HepG2 (cell line): ENCODE data around the gene TASOR2. TPM values are rescaled to one million over a fixed set of nuclear protein-coding genes. Genes with fewer than 3 reads are reported as not detected.

Experiments
- CENPX ChIP-seq: sonication (generic); formaldehyde crosslinking; IDR thresholded peaks from 2 replicates; pipeline ENCODE4 v1.9.0; 2021; ENCODE audit warnings: mild to moderate bottlenecking, missing genetic modification reagents, moderate library complexity
- FOXJ3 ChIP-seq: sonication (generic); formaldehyde crosslinking; IDR thresholded peaks from 2 replicates; pipeline ENCODE4 v1.4.0; 2020; ENCODE audit warnings: missing genetic modification reagents, mild to moderate bottlenecking, borderline replicate concordance
- GABPB1 ChIP-seq: IDR thresholded peaks from 2 replicates; pipeline ENCODE4 v1.6.1; 2016; ENCODE audit warnings: mild to moderate bottlenecking, missing genetic modification reagents, moderate library complexity, missing compliant biosample characterization
- HNRNPL ChIP-seq: fragments of 200-400 bp; formaldehyde crosslinking; IDR thresholded peaks from 2 replicates; pipeline ENCODE4 v1.6.1; 2017; ENCODE audit warnings: mild to moderate bottlenecking, low read depth, low read length
- HOXA5 ChIP-seq: sonication (generic); formaldehyde crosslinking; IDR thresholded peaks from 2 replicates; pipeline ENCODE4 v1.4.0; 2020; ENCODE audit warnings: missing genetic modification reagents
- IRF2 ChIP-seq: IDR thresholded peaks from 2 replicates; pipeline ENCODE4 v1.6.1; 2018; ENCODE audit warnings: missing genetic modification reagents, missing compliant biosample characterization
- MEIS2 ChIP-seq: sonication (generic); formaldehyde crosslinking; IDR thresholded peaks from 2 replicates; pipeline ENCODE4 v1.9.0; 2021; ENCODE audit warnings: mild to moderate bottlenecking, missing genetic modification reagents
- MIXL1 ChIP-seq: IDR thresholded peaks from 2 replicates; pipeline ENCODE4 v1.6.1; 2016
- NFYB ChIP-seq: sonication (generic); formaldehyde crosslinking; IDR thresholded peaks from 2 replicates; pipeline ENCODE4 v1.4.0; 2020; ENCODE audit warnings: missing genetic modification reagents
- NONO ChIP-seq, 2 experiments: fragments of 450-650 bp in 1 of 2; sonication (generic) in 1 of 2; formaldehyde crosslinking in 1 of 2; IDR thresholded peaks in 1 of 2; conservative IDR thresholded peaks in 1 of 2; 2 replicates each; pipeline versions ENCODE4 v1.6.1 to v1.8.0; 2017 to 2022; ENCODE audit warnings: mild to moderate bottlenecking in 1 of 2, missing genetic modification reagents in 1 of 2, moderate library complexity in 1 of 2
- PTBP1 ChIP-seq: fragments of 200-400 bp; formaldehyde crosslinking; IDR thresholded peaks from 2 replicates; pipeline ENCODE4 v1.6.1; 2018; ENCODE audit warnings: low read length, low read depth; ENCODE audit not compliant: poor library complexity, severe bottlenecking
- SNAI1 ChIP-seq: sonication (generic); formaldehyde crosslinking; IDR thresholded peaks from 2 replicates; pipeline ENCODE4 v1.5.0; 2020; ENCODE audit warnings: mild to moderate bottlenecking, missing genetic modification reagents, borderline replicate concordance
- SRSF1 ChIP-seq: fragments of 200-400 bp; formaldehyde crosslinking; optimal IDR thresholded peaks from 2 replicates; pipeline ENCODE3; 2017; ENCODE audit warnings: mild to moderate bottlenecking, low read depth, low read length, moderate library complexity
- TOPORS ChIP-seq: sonication (generic); formaldehyde crosslinking; IDR thresholded peaks from 2 replicates; pipeline ENCODE4 v1.8.0; 2023; ENCODE audit warnings: mild to moderate bottlenecking, missing genetic modification reagents
- XRCC5 ChIP-seq: fragments of 200-400 bp; formaldehyde crosslinking; optimal IDR thresholded peaks from 2 replicates; pipeline ENCODE3; 2017; ENCODE audit warnings: mild to moderate bottlenecking, low read length
- ZNF136 ChIP-seq: sonication (generic); formaldehyde crosslinking; IDR thresholded peaks from 2 replicates; pipeline ENCODE4 v1.8.1; 2022; ENCODE audit warnings: low read depth, mild to moderate bottlenecking, moderate library complexity, missing genetic modification reagents
- ZNF263 ChIP-seq: sonication (generic); formaldehyde crosslinking; IDR thresholded peaks from 2 replicates; pipeline ENCODE4 v1.4.0; 2020; ENCODE audit warnings: missing genetic modification reagents
- ZNF264 ChIP-seq: sonication (generic); formaldehyde crosslinking; IDR thresholded peaks from 2 replicates; pipeline ENCODE4 v1.4.0; 2020; ENCODE audit warnings: missing genetic modification reagents
- ZNF678 ChIP-seq: sonication (generic); formaldehyde crosslinking; IDR thresholded peaks from 2 replicates; pipeline ENCODE4 v1.4.0; 2020; ENCODE audit warnings: mild to moderate bottlenecking, missing genetic modification reagents
- ZNF7 ChIP-seq: IDR thresholded peaks from 2 replicates; pipeline ENCODE4 v1.6.1; 2016; ENCODE audit warnings: missing biosample characterization, missing genetic modification reagents
- ZNF879 ChIP-seq: sonication (generic); formaldehyde crosslinking; IDR thresholded peaks from 2 replicates; pipeline ENCODE4 v1.8.1; 2023; ENCODE audit warnings: missing genetic modification reagents
- polyA plus RNA-seq, 8 experiments: library from polyadenylated mRNA; depleted of rRNA in 3 of 8; stranded (reverse) in 7 of 8; unstranded in 1 of 8; fragments of >200 nt; fragmentation: Illumina TruSeq in 4 of 8; extraction: Trizol in 4 of 8; gene quantifications; 2 replicates each; pipeline versions ENCODE4 v1.2.1 to v1.2.3, GENCODE V29; 2011 to 2016; ENCODE audit warnings: low read depth in 4 of 8, missing spikeins in 1 of 8, mixed read lengths in 1 of 8; ENCODE audit not compliant: insufficient read depth in 1 of 8
- total RNA-seq, 5 experiments: library from RNA; depleted of rRNA; stranded (reverse); fragments of >200 nt; fragmentation: Illumina TruSeq; extraction: Trizol; gene quantifications; 2 replicates each; pipeline ENCODE4 v1.2.3, GENCODE V29; 2016; ENCODE audit warnings: low read depth in 1 of 5
- TF ChIP-seq, protein P1 (sequence below): sonication (generic); formaldehyde crosslinking; IDR thresholded peaks from 2 replicates; pipeline ENCODE4 v1.4.0; 2020; ENCODE audit warnings: missing genetic modification reagents
- TF ChIP-seq, protein P2 (sequence below): IDR thresholded peaks from 2 replicates; pipeline ENCODE4 v1.6.1; 2016
- TF ChIP-seq, protein P3 (sequence below): sonication (generic); formaldehyde crosslinking; IDR thresholded peaks from 2 replicates; pipeline ENCODE4 v1.5.0; 2020; ENCODE audit warnings: missing genetic modification reagents
- TF ChIP-seq, protein P4 (sequence below): sonication (generic); formaldehyde crosslinking; IDR thresholded peaks from 2 replicates; pipeline ENCODE4 v1.4.0; 2020; ENCODE audit warnings: missing genetic modification reagents

TASOR2 gene
- total and polyA plus RNA-seq, 2 of the 13 experiments (the other 11 are each of a cell fraction or from before 2014, with no cell fraction given): 24.2 to 55.3 TPM

DNA sequence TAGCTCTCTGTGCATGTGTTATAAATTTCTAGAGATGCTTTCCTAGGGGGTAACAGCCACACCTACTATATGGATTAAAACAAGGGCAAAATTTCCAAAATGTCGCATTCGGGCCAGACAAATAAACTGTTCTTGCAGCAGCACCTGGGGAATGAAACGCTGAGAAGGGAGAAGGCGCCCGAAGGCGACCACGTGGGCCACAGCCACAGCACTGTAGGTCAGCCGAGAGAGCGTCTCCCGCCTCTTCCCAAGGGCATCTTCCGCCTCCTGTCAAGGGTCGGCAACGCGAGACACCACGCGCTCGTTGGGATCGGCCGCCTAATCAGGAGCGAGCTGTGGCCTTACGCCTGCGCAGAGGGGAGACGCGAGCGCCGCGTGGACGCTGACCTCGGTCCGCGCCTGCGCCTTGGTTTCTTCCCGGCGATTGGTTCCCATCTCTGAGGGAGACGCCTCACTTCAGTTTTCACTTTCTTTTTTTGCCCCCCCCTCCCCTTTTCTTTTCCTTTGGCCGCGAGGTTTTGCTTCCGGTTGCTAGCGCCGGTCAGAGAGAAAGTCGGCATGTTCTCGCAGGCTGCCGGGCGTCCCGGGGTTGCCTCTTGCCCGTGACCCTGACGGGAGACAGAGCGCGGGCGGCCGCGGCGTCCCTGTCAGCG, at the start of gene TASOR2 (continued):
- TF ChIP-seq IRF2 (CRISPR knock-in tag) (peak; percentile 100), MIXL1 (CRISPR knock-in tag) (peak; percentile 93), PTBP1 (no peak), NONO (IDR thresholded peaks at IDR 0.05) (no peak), NONO (CRISPR knock-in tag; conservative IDR thresholded peaks at IDR 0.05) (0 out of 2 replicates have a peak, but pooled peaks have one; percentile 70), CENPX (CRISPR knock-in tag) (no peak), NFYB (CRISPR knock-in tag) (peak; percentile 80), SNAI1 (no peak), ZNF263 (CRISPR knock-in tag) (peak; percentile 68; the same call in 1 of the 2 replicates), ZNF879 (CRISPR knock-in tag) (peak; percentile 98), TOPORS (CRISPR knock-in tag) (peak; percentile 95), HOXA5 (CRISPR knock-in tag) (no peak), XRCC5 (no peak), ZNF136 (CRISPR knock-in tag) (peak; percentile 95), GABPB1 (CRISPR knock-in tag) (peak; percentile 96), SRSF1 (no peak), ZNF264 (CRISPR knock-in tag) (peak; percentile 88; the same call in 1 of the 2 replicates), HNRNPL (no peak), ZNF7 (CRISPR knock-in tag) (no peak), ZNF678 (CRISPR knock-in tag) (no peak), MEIS2 (CRISPR knock-in tag) (peak; percentile 96), FOXJ3 (CRISPR knock-in tag) (peak; percentile 64; the same call in 1 of the 2 replicates)
- TF ChIP-seq, protein P1, sequence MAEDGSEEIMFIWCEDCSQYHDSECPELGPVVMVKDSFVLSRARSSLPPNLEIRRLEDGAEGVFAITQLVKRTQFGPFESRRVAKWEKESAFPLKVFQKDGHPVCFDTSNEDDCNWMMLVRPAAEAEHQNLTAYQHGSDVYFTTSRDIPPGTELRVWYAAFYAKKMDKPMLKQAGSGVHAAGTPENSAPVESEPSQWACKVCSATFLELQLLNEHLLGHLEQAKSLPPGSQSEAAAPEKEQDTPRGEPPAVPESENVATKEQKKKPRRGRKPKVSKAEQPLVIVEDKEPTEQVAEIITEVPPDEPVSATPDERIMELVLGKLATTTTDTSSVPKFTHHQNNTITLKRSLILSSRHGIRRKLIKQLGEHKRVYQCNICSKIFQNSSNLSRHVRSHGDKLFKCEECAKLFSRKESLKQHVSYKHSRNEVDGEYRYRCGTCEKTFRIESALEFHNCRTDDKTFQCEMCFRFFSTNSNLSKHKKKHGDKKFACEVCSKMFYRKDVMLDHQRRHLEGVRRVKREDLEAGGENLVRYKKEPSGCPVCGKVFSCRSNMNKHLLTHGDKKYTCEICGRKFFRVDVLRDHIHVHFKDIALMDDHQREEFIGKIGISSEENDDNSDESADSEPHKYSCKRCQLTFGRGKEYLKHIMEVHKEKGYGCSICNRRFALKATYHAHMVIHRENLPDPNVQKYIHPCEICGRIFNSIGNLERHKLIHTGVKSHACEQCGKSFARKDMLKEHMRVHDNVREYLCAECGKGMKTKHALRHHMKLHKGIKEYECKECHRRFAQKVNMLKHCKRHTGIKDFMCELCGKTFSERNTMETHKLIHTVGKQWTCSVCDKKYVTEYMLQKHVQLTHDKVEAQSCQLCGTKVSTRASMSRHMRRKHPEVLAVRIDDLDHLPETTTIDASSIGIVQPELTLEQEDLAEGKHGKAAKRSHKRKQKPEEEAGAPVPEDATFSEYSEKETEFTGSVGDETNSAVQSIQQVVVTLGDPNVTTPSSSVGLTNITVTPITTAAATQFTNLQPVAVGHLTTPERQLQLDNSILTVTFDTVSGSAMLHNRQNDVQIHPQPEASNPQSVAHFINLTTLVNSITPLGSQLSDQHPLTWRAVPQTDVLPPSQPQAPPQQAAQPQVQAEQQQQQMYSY (CRISPR knock-in tag): no peak
- TF ChIP-seq, protein P2, sequence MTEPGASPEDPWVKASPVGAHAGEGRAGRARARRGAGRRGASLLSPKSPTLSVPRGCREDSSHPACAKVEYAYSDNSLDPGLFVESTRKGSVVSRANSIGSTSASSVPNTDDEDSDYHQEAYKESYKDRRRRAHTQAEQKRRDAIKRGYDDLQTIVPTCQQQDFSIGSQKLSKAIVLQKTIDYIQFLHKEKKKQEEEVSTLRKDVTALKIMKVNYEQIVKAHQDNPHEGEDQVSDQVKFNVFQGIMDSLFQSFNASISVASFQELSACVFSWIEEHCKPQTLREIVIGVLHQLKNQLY (CRISPR knock-in tag): peak; percentile 83; the same call in 1 of the 2 replicates
- TF ChIP-seq, protein P3, sequence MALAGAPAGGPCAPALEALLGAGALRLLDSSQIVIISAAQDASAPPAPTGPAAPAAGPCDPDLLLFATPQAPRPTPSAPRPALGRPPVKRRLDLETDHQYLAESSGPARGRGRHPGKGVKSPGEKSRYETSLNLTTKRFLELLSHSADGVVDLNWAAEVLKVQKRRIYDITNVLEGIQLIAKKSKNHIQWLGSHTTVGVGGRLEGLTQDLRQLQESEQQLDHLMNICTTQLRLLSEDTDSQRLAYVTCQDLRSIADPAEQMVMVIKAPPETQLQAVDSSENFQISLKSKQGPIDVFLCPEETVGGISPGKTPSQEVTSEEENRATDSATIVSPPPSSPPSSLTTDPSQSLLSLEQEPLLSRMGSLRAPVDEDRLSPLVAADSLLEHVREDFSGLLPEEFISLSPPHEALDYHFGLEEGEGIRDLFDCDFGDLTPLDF: peak; percentile 71
- TF ChIP-seq, protein P4, sequence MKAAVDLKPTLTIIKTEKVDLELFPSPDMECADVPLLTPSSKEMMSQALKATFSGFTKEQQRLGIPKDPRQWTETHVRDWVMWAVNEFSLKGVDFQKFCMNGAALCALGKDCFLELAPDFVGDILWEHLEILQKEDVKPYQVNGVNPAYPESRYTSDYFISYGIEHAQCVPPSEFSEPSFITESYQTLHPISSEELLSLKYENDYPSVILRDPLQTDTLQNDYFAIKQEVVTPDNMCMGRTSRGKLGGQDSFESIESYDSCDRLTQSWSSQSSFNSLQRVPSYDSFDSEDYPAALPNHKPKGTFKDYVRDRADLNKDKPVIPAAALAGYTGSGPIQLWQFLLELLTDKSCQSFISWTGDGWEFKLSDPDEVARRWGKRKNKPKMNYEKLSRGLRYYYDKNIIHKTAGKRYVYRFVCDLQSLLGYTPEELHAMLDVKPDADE (CRISPR knock-in tag): 0 out of 2 replicates have a peak, but pooled peaks have one; percentile 63
